Gastrocnemius medialis (tissue), 4 donors: ENCODE data around the gene AKR7A3. TPM values are rescaled to one million over a fixed set of nuclear protein-coding genes. Genes with fewer than 3 reads are reported as not detected.

Source experiments
- ATAC-seq, 2 donors: fragments of 150-250 bp; one replicate each; pipeline ENCODE4 v1.9.1; 2016
- DNase-seq, 2 donors: peaks; one replicate each; pipeline ENCODE4 v3.0.0-alpha.2; 2019
- H3K27ac ChIP-seq, 4 donors: fragments of 200-600 bp; sonication (generic); 1 replicate in 1 of 4; 2 replicates in 3 of 4; pipeline ENCODE4 v1.5.1; 2016 to 2018; ENCODE audit warnings: mild to moderate bottlenecking in 2 of 4, moderate library complexity in 1 of 4
- H3K27me3 ChIP-seq, 3 donors: fragments of 200-600 bp; sonication (generic) in 2 of 3; 1 replicate in 1 of 3; 2 replicates in 2 of 3; pipeline versions ENCODE4 v1.5.1 to v1.6.0; 2016 to 2019; ENCODE audit warnings: mild to moderate bottlenecking in 1 of 3, moderate library complexity in 1 of 3
- H3K36me3 ChIP-seq, 2 donors: fragments of 200-600 bp; sonication (generic) in 1 of 2; one replicate each; pipeline ENCODE4 v1.5.1; 2017 to 2018
- H3K4me1 ChIP-seq, 2 donors: fragments of 200-600 bp; sonication (generic) in 1 of 2; one replicate each; pipeline ENCODE4 v1.5.1; 2016 to 2017; ENCODE audit warnings: mild to moderate bottlenecking in 2 of 2
- H3K4me3 ChIP-seq, 4 donors: fragments of 200-600 bp; sonication (generic) in 3 of 4; 1 replicate in 1 of 4; 2 replicates in 3 of 4; pipeline ENCODE4 v1.5.1; 2016 to 2019; ENCODE audit warnings: mild to moderate bottlenecking in 2 of 4
- H3K9me3 ChIP-seq, 3 donors: fragments of 200-600 bp; sonication (generic) in 2 of 3; 1 replicate in 1 of 3; 2 replicates in 2 of 3; pipeline ENCODE4 v1.5.1; 2016 to 2019
- CTCF ChIP-seq, 5 experiments: fragments of 450-650 bp in 3 of 5; fragments of 200-600 bp in 2 of 5; sonication (generic) in 2 of 5; IDR thresholded peaks in 4 of 5; conservative IDR thresholded peaks in 1 of 5; 1 replicate in 4 of 5; 2 replicates in 1 of 5; pipeline ENCODE4 v1.5.1; 2016 to 2019; ENCODE audit warnings: antibody characterized with exemption in 5 of 5, mild to moderate bottlenecking in 3 of 5, moderate library complexity in 3 of 5
- POLR2A ChIP-seq, 2 donors: fragments of 450-650 bp; IDR thresholded peaks; one replicate each; pipeline ENCODE4 v1.6.1; 2017; ENCODE audit warnings: antibody characterized with exemption in 2 of 2, mild to moderate bottlenecking in 2 of 2, moderate library complexity in 2 of 2
- in situ Hi-C, 4 donors: fragments of 200-750 bp; cut with MboI; loops; one replicate each; pipeline versions ENCODE4 v1.15.0 to v1.8.0; 2017; ENCODE audit warnings: low sequenced_read_pairs in 4 of 4
- intact Hi-C: fragments of 100-400 bp; cut with DNase I; formaldehyde crosslinking; loops from one replicate; pipeline ENCODE4 v1.15.1; 2023; ENCODE audit warnings: low total_unique reads
- total RNA-seq, 4 donors: library from RNA; depleted of rRNA; stranded (reverse); fragments of >200 nt; gene quantifications; one replicate each; pipeline versions ENCODE4 v1.1.0 to v1.2.3, GENCODE V29; 2016

AKR7A3 gene
- total RNA-seq, 4 donors from 2014 or later, result 0.17 to 0.61 (median 0.32) TPM

- ATAC-seq, result no peak
These were observed 20.7 kb upstream of the AKR7A3 start for GRCh38 chr1:19309123-19309813.

GRCh38 chr1:19308509-19308907 lies 19.9 kb upstream of the AKR7A3 start:
- no peaks in the 10 kb centered on the region for H3K9me3 ChIP-seq
- no peaks in the 10 kb centered on the region for H3K27me3 ChIP-seq
- DNase-seq (no peak), ATAC-seq (no peak)
- H3K36me3 ChIP-seq, result peaks cover 0 to 51% of the 10 kb centered on the region in 2 donors
- intact Hi-C loops (no loop called here), in situ Hi-C loops (no loop called here)
- TF ChIP-seq POLR2A (IDR thresholded peaks at IDR 0.05) (no peak), CTCF (IDR thresholded peaks at IDR 0.05 in 4 of 5, conservative IDR thresholded peaks at IDR 0.05 in 1 of 5) (no peak)
- peaks cover 18 to 19% of the 10 kb centered on the region in 2 donors for H3K4me1 ChIP-seq
- H3K4me3 ChIP-seq, result no peak overlapping the region
- H3K27ac ChIP-seq, result no peak overlapping the region

More at GRCh38 chr1:19309123-19309813, 20.7 kb upstream of the AKR7A3 start:
- no peak for DNase-seq
- H3K9me3 ChIP-seq, result no peaks in the 10 kb centered on the region
- peaks cover 19 to 20% of the 10 kb centered on the region in 2 donors for H3K4me1 ChIP-seq
- H3K36me3 ChIP-seq, result peaks cover 0 to 43% of the 10 kb centered on the region in 2 donors
- no peak overlapping the region for H3K27ac ChIP-seq
- in situ Hi-C loops (no loop called here), intact Hi-C loops (no loop called here)
- H3K27me3 ChIP-seq, result no peaks in the 10 kb centered on the region
- TF ChIP-seq POLR2A (IDR thresholded peaks at IDR 0.05) (no peak), CTCF (IDR thresholded peaks at IDR 0.05 in 4 of 5, conservative IDR thresholded peaks at IDR 0.05 in 1 of 5) (no peak)
- no peak overlapping the region for H3K4me3 ChIP-seq

GRCh38 chr1:19307794-19308508 lies 19.4 kb upstream of the AKR7A3 start:
- H3K27me3 ChIP-seq, result no peaks in the 10 kb centered on the region
- intact Hi-C loops, result no loop called here
- TF ChIP-seq CTCF (IDR thresholded peaks at IDR 0.05 in 4 of 5, conservative IDR thresholded peaks at IDR 0.05 in 1 of 5) (no peak), POLR2A (IDR thresholded peaks at IDR 0.05) (no peak)
- H3K4me3 ChIP-seq, result no peak overlapping the region
- H3K4me1 ChIP-seq, result peaks cover 13% of the 10 kb centered on the region in 2 donors
- no peak for DNase-seq
- in situ Hi-C loops, result no loop called here
- ATAC-seq, result no peak
- H3K36me3 ChIP-seq, result peaks cover 0 to 55% of the 10 kb centered on the region in 2 donors
- H3K9me3 ChIP-seq, result no peaks in the 10 kb centered on the region
- no peak overlapping the region for H3K27ac ChIP-seq

- H3K9me3 ChIP-seq, result no peaks in the 10 kb centered on the region
- peaks cover 0 to 55% of the 10 kb centered on the region in 2 donors for H3K36me3 ChIP-seq
- in situ Hi-C loops (no loop called here), intact Hi-C loops (no loop called here)
- DNase-seq (no peak), ATAC-seq (no peak)
- no peak overlapping the region for H3K4me3 ChIP-seq
- H3K27ac ChIP-seq, result no peak overlapping the region
- peaks cover 10% of the 10 kb centered on the region in 2 donors for H3K4me1 ChIP-seq
- H3K27me3 ChIP-seq, result no peaks in the 10 kb centered on the region
- TF ChIP-seq POLR2A (IDR thresholded peaks at IDR 0.05) (no peak), CTCF (IDR thresholded peaks at IDR 0.05 in 4 of 5, conservative IDR thresholded peaks at IDR 0.05 in 1 of 5) (no peak)
These were observed 18.4 kb upstream of the AKR7A3 start for GRCh38 chr1:19306941-19307340.
